IMR-90 (cell line): ENCODE data around the gene DDX24. TPM values are rescaled to one million over a fixed set of nuclear protein-coding genes. Genes with fewer than 3 reads are reported as not detected.

Experiments
- ATAC-seq: fragments of 200-7000 bp; cut with Tn5 transposase; 2 replicates; pipeline ENCODE4 v1.9.1; 2020; ENCODE audit warnings: low read depth, mild to moderate bottlenecking, moderate library complexity
- BruUV-seq: library from RNA; stranded (reverse); fragments of 400-500 nt; replicated peaks from 2 replicates; lab custom pipeline; 2021; lab: Mats Ljungman, UMichigan
- CTCF ChIA-PET: fragments of 300-600 bp; formaldehyde crosslinking; extraction: SDS; loops from one replicate; lab custom pipeline; 2021; ENCODE audit warnings: antibody characterized with exemption; lab: Yijun Ruan, JAX
- POLR2A ChIA-PET: fragments of 300-600 bp; sonication (Branson Sonifier 250); formaldehyde crosslinking; loops from one replicate; lab custom pipeline; 2022; ENCODE audit warnings: antibody characterized with exemption; ENCODE audit not compliant: unreplicated experiment; lab: Charles Lee
- DNase-seq: peaks from one replicate; pipeline ENCODE4 v3.0.0; 2013
- H2AFZ ChIP-seq: replicated peaks from 2 replicates; pipeline ENCODE3; 2013; ENCODE audit warnings: low read length, mild to moderate bottlenecking; ENCODE audit not compliant: poor library complexity
- H2AK5ac ChIP-seq: 2 replicates; pipeline ENCODE4 v1.6.1; 2013; ENCODE audit warnings: low read depth, low read length, inconsistent platforms
- H2AK9ac ChIP-seq: replicated peaks from 2 replicates; pipeline ENCODE3; 2013; ENCODE audit warnings: mild to moderate bottlenecking, low read depth, low read length, moderate library complexity; ENCODE audit not compliant: poor library complexity
- H2BK120ac ChIP-seq: 2 replicates; pipeline ENCODE4 v1.6.1; 2013; ENCODE audit warnings: low read depth, low read length, inconsistent platforms
- H2BK15ac ChIP-seq: 3 replicates; pipeline ENCODE4 v1.6.1; 2013; ENCODE audit warnings: low read depth, low read length, inconsistent platforms
- H2BK20ac ChIP-seq: 2 replicates; pipeline ENCODE4 v1.6.1; 2013; ENCODE audit warnings: low read depth, mild to moderate bottlenecking, inconsistent platforms, low read length, moderate library complexity
- H2BK5ac ChIP-seq: 2 replicates; pipeline ENCODE4 v1.6.1; 2013; ENCODE audit warnings: mild to moderate bottlenecking, low read depth, low read length, inconsistent platforms; ENCODE audit not compliant: poor library complexity, severe bottlenecking
- H3K14ac ChIP-seq: replicated peaks from 2 replicates; pipeline ENCODE4 v1.6.1; 2013; ENCODE audit warnings: low read depth, low read length, inconsistent platforms
- H3K18ac ChIP-seq: 2 replicates; pipeline ENCODE4 v1.6.1; 2013; ENCODE audit warnings: low read depth, low read length, control low read depth
- H3K23ac ChIP-seq: 2 replicates; pipeline ENCODE4 v1.6.1; 2013; ENCODE audit warnings: low read depth, low read length, inconsistent platforms
- H3K27ac ChIP-seq: 2 replicates; pipeline ENCODE4 v1.5.1; 2013; ENCODE audit warnings: mild to moderate bottlenecking, control low read depth, low read length; ENCODE audit not compliant: insufficient read depth
- H3K27me3 ChIP-seq: 2 replicates; pipeline ENCODE4 v1.6.1; 2013; ENCODE audit warnings: low read length; ENCODE audit not compliant: control insufficient read depth, insufficient read depth
- H3K36me3 ChIP-seq: 2 replicates; pipeline ENCODE4 v1.6.1; 2013; ENCODE audit warnings: low read length, mixed read lengths; ENCODE audit not compliant: control insufficient read depth, insufficient read depth
- H3K4ac ChIP-seq: 2 replicates; pipeline ENCODE4 v1.6.1; 2013; ENCODE audit warnings: low read depth, low read length, inconsistent platforms
- H3K4me1 ChIP-seq: 2 replicates; pipeline ENCODE4 v1.6.1; 2013; ENCODE audit warnings: low read length, mixed read lengths; ENCODE audit not compliant: control insufficient read depth, insufficient read depth
- H3K4me2 ChIP-seq: 2 replicates; pipeline ENCODE4 v1.6.1; 2013; ENCODE audit warnings: low read depth, mild to moderate bottlenecking, control low read depth, low read length, moderate library complexity
- H3K4me3 ChIP-seq: 2 replicates; pipeline ENCODE4 v1.5.1; 2013; ENCODE audit warnings: low read depth, mild to moderate bottlenecking, control low read depth, low read length, moderate library complexity; ENCODE audit not compliant: insufficient read depth
- H3K56ac ChIP-seq: 2 replicates; pipeline ENCODE4 v1.6.1; 2013; ENCODE audit warnings: low read length, inconsistent platforms; ENCODE audit not compliant: insufficient read depth; ENCODE audit errors: extremely low read depth
- H3K79me1 ChIP-seq, 2 experiments: 2 replicates each; pipeline ENCODE4 v1.6.1; 2013; ENCODE audit warnings: low read length in 2 of 2, inconsistent platforms in 1 of 2, low read depth in 1 of 2
- H3K9ac ChIP-seq: 2 replicates; pipeline ENCODE4 v1.6.1; 2013; ENCODE audit warnings: low read depth, low read length, control low read depth
- H3K9me1 ChIP-seq: 2 replicates; pipeline ENCODE4 v1.6.1; 2013; ENCODE audit warnings: low read length, inconsistent platforms; ENCODE audit not compliant: insufficient read depth
- H3K9me3 ChIP-seq: 2 replicates; pipeline ENCODE4 v1.6.1; 2013; ENCODE audit warnings: low read length; ENCODE audit not compliant: control insufficient read depth, insufficient read depth
- H4K20me1 ChIP-seq: 2 replicates; pipeline ENCODE4 v1.6.1; 2013; ENCODE audit warnings: low read length, inconsistent platforms; ENCODE audit not compliant: insufficient read depth
- H4K5ac ChIP-seq: 2 replicates; pipeline ENCODE4 v1.6.1; 2013; ENCODE audit warnings: mild to moderate bottlenecking, low read depth, low read length, control low read depth
- H4K8ac ChIP-seq, 2 experiments: 2 replicates each; pipeline ENCODE4 v1.6.1; 2013; ENCODE audit warnings: low read depth in 2 of 2, low read length in 2 of 2, control low read depth in 1 of 2, inconsistent platforms in 1 of 2
- H4K91ac ChIP-seq: 2 replicates; pipeline ENCODE4 v1.6.1; 2013; ENCODE audit warnings: low read depth, low read length, inconsistent platforms; ENCODE audit not compliant: insufficient read depth
- BHLHE40 ChIP-seq: fragments of 150-350 bp; IDR thresholded peaks from 2 replicates; pipeline ENCODE4 v1.6.1; 2016; ENCODE audit warnings: mild to moderate bottlenecking, low read depth, low read length
- CEBPB ChIP-seq: IDR thresholded peaks from 2 replicates; pipeline ENCODE4 v1.6.1; 2012; ENCODE audit warnings: low read depth, low read length, improper control_type of control experiment
- CTCF ChIP-seq: conservative IDR thresholded peaks from 2 replicates; pipeline ENCODE4 v1.5.1; 2012; ENCODE audit warnings: mild to moderate bottlenecking, low read depth, low read length, improper control_type of control experiment
- ELK1 ChIP-seq: fragments of 150-350 bp; IDR thresholded peaks from 2 replicates; pipeline ENCODE4 v1.6.1; 2016; ENCODE audit warnings: low read depth, mild to moderate bottlenecking, low read length, moderate library complexity, borderline replicate concordance
- FOS ChIP-seq: fragments of 150-350 bp; IDR thresholded peaks from 2 replicates; pipeline ENCODE4 v1.6.1; 2016; ENCODE audit warnings: low read depth, low read length
- MAFK ChIP-seq: IDR thresholded peaks from 2 replicates; pipeline ENCODE4 v1.6.1; 2012; ENCODE audit warnings: low read depth, low read length, improper control_type of control experiment
- MAZ ChIP-seq: IDR thresholded peaks from 2 replicates; pipeline ENCODE4 v1.6.1; 2012; ENCODE audit warnings: low read depth, mild to moderate bottlenecking, low read length, improper control_type of control experiment, moderate library complexity, borderline replicate concordance
- MXI1 ChIP-seq: IDR thresholded peaks from 2 replicates; pipeline ENCODE4 v1.6.1; 2012; ENCODE audit warnings: low read depth, mild to moderate bottlenecking, low read length, moderate library complexity, borderline replicate concordance
- NFE2L2 ChIP-seq: fragments of 150-350 bp; IDR thresholded peaks from 2 replicates; pipeline ENCODE4 v1.6.1; 2016; ENCODE audit warnings: low read depth, mild to moderate bottlenecking, low read length
- POLR2A ChIP-seq: IDR thresholded peaks from 2 replicates; pipeline ENCODE4 v1.6.1; 2012; ENCODE audit warnings: mild to moderate bottlenecking, low read depth, low read length
- RAD21 ChIP-seq: IDR thresholded peaks from 2 replicates; pipeline ENCODE4 v1.6.1; 2012; ENCODE audit warnings: low read length, improper control_type of control experiment
- RCOR1 ChIP-seq: IDR thresholded peaks from 2 replicates; pipeline ENCODE4 v1.6.1; 2012; ENCODE audit warnings: mild to moderate bottlenecking, low read length, improper control_type of control experiment; ENCODE audit not compliant: insufficient replicate concordance
- RFX5 ChIP-seq: IDR thresholded peaks from 2 replicates; pipeline ENCODE4 v1.8.0; 2012; ENCODE audit warnings: low read depth, mild to moderate bottlenecking, low read length, moderate library complexity
- SMC3 ChIP-seq: fragments of 150-350 bp; IDR thresholded peaks from 2 replicates; pipeline ENCODE4 v1.6.1; 2016; ENCODE audit warnings: low read depth, mild to moderate bottlenecking, antibody characterized with exemption, low read length, moderate library complexity
- WGBS, 2 experiments: methylation state at CpG; one replicate each; pipeline versions ENCODE4 v1.1.5 to v1.1.7; 2013; ENCODE audit warnings: missing lambda C conversion rate in 2 of 2; ENCODE audit not compliant: insufficient read length in 1 of 2; ENCODE audit errors: extremely low coverage in 2 of 2; 5-methylcytosine and 5-hydroxymethylcytosine counted together
- dilution Hi-C: fragments of 300-500 bp; cut with HindIII; formaldehyde crosslinking; loops from one replicate; pipeline ENCODE4 v1.14.3; 2018; ENCODE audit warnings: low sequenced_read_pairs; ENCODE audit not compliant: unreplicated experiment
- in situ Hi-C: fragments of 300-500 bp; cut with MboI; formaldehyde crosslinking; loops from 3 replicates; pipeline ENCODE4 v1.14.3; 2019; ENCODE audit warnings: low sequenced_read_pairs, inconsistent platforms, mixed read lengths
- intact Hi-C: fragments of 100-400 bp; cut with micrococcal nuclease; formaldehyde crosslinking; loops from 2 replicates; pipeline ENCODE4 v1.10.0; 2022
- polyA plus RNA-seq, 3 experiments: library from polyadenylated mRNA; depleted of rRNA; stranded (reverse); fragments of >200 nt; gene quantifications; 2 replicates each; pipeline ENCODE4 v1.2.3, GENCODE V29; 2012; ENCODE audit warnings: low replicate concordance in 1 of 3
- total RNA-seq: library from RNA; depleted of rRNA; stranded (reverse); fragments of >200 nt; gene quantifications from 2 replicates; pipeline ENCODE4 v1.2.3, GENCODE V29; 2012
- TF ChIP-seq, protein P1 (sequence below): fragments of 150-350 bp; IDR thresholded peaks from 2 replicates; pipeline ENCODE4 v1.6.1; 2017; ENCODE audit warnings: mild to moderate bottlenecking, antibody characterized with exemption, low read length, low read depth

The DDX24 gene
- total and polyA plus RNA-seq, 2 of the 4 experiments (the other 2 are of a cell fraction) = 134 to 155 TPM

GRCh38 chr14:94054936-94055335 lies 26.1 kb downstream of the DDX24 start:
- no TSS peak for BruUV-seq
- Histone ChIP-seq H4K5ac (no peak overlapping the region), H2BK120ac (no peak overlapping the region), H3K4me3 (no peak overlapping the region), H3K36me3 (peaks cover 73% of the 10 kb centered on the region), H3K9ac (no peak overlapping the region), H4K8ac (no peak overlapping the region), H2BK5ac (no peak overlapping the region), H3K27ac (no peak overlapping the region), H2AK5ac (no peak overlapping the region), H3K27me3 (no peaks in the 10 kb centered on the region), H2AFZ (no peak overlapping the region), H3K9me3 (no peaks in the 10 kb centered on the region), H3K18ac (no peak overlapping the region), H2BK15ac (no peak overlapping the region), H3K23ac (no peak overlapping the region), H3K14ac (no peak overlapping the region), H3K4me1 (no peaks in the 10 kb centered on the region), H2BK20ac (no peak overlapping the region), H3K4ac (no peak overlapping the region), H2AK9ac (no peak overlapping the region), H3K79me1 (peaks cover 20 to 28% of the 10 kb centered on the region in 2 experiments), H4K91ac (no peak overlapping the region), H3K4me2 (no peak overlapping the region), H4K20me1 (0 out of 2 replicates have a peak, but pooled peaks cover 4% of the 10 kb centered on the region), H3K56ac (no peak overlapping the region), H3K9me1 (no peaks in the 10 kb centered on the region; the same call in 1 of the 2 replicates)
- in situ Hi-C loops = no loop called here
- WGBS, 2 experiments = 98% methylated on average over 7 of the region's 7 CpGs; no CpG with 5 or more reads in 1 of the 2 experiments
- DNase-seq = no peak
- intact Hi-C loops = no loop called here
- CTCF ChIA-PET = interaction anchor here (5.3 kb wide), 1 partner anchor 82 kb away, joined by 35 read pairs; no protein-coding TSS in a partner anchor
- TF ChIP-seq CEBPB (no peak), RCOR1 (no peak), BHLHE40 (no peak), CTCF (no peak), NFE2L2 (no peak), POLR2A (no peak), MAFK (no peak), MXI1 (no peak), RFX5 (no peak), FOS (no peak), RAD21 (no peak), MAZ (no peak), ELK1 (no peak), SMC3 (no peak)
- TF ChIP-seq, protein P1, sequence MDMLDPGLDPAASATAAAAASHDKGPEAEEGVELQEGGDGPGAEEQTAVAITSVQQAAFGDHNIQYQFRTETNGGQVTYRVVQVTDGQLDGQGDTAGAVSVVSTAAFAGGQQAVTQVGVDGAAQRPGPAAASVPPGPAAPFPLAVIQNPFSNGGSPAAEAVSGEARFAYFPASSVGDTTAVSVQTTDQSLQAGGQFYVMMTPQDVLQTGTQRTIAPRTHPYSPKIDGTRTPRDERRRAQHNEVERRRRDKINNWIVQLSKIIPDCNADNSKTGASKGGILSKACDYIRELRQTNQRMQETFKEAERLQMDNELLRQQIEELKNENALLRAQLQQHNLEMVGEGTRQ = no peak
- POLR2A ChIA-PET = no interaction called here
- no peak for ATAC-seq
- dilution Hi-C loops = no loop called here
